Kidney (tissue), 14 donors: ENCODE measurements around the gene TTI1. TPM values are rescaled to one million over a fixed set of nuclear protein-coding genes. Genes with fewer than 3 reads are reported as not detected.

ENCODE experiments used
- DNase-seq, 5 donors: peaks; one replicate each; pipeline ENCODE4 v3.0.0-alpha.2; 2013 to 2020
- FAIRE-seq: peaks from 2 replicates; lab custom pipeline; 2012; peaks lifted over from hg19 to GRCh38; lab: Jason Lieb, UNC
- H3K27ac ChIP-seq, 2 donors: one replicate each; pipeline ENCODE4 v1.7.0; 2013; ENCODE audit warnings: low read depth in 2 of 2, low read length in 2 of 2, inconsistent platforms in 1 of 2
- H3K27me3 ChIP-seq: one replicate; pipeline ENCODE4 v1.7.1; 2013; ENCODE audit warnings: low read length, inconsistent platforms; ENCODE audit not compliant: control insufficient read depth, insufficient read depth
- H3K36me3 ChIP-seq, 3 donors: one replicate each; pipeline versions ENCODE4 v1.7.0 to v1.7.1; 2013; ENCODE audit warnings: low read length in 3 of 3, control low read depth in 1 of 3, inconsistent platforms in 1 of 3; ENCODE audit not compliant: insufficient read depth in 3 of 3, control insufficient read depth in 2 of 3
- H3K4me1 ChIP-seq, 3 donors: one replicate each; pipeline versions ENCODE4 v1.7.0 to v1.7.1; 2013; ENCODE audit warnings: low read length in 3 of 3, inconsistent platforms in 1 of 3, low read depth in 1 of 3; ENCODE audit not compliant: control insufficient read depth in 2 of 3, insufficient read depth in 2 of 3
- H3K4me3 ChIP-seq, 3 donors: one replicate each; pipeline versions ENCODE4 v1.7.0 to v1.8.1; 2013; ENCODE audit warnings: low read length in 3 of 3, control low read depth in 1 of 3, inconsistent platforms in 1 of 3
- H3K9ac ChIP-seq, 3 donors: one replicate each; pipeline versions ENCODE4 v1.7.0 to v1.7.1; 2013; ENCODE audit warnings: low read length in 3 of 3, control low read depth in 1 of 3, inconsistent platforms in 1 of 3
- H3K9me3 ChIP-seq, 3 donors: one replicate each; pipeline versions ENCODE4 v1.7.0 to v1.7.1; 2013; ENCODE audit warnings: low read length in 3 of 3, control low read depth in 1 of 3, inconsistent platforms in 1 of 3; ENCODE audit not compliant: control insufficient read depth in 2 of 3, insufficient read depth in 1 of 3
- CTCF ChIP-seq: IDR thresholded peaks from 3 replicates; pipeline ENCODE4 v1.5.1; 2012; ENCODE audit warnings: mild to moderate bottlenecking, moderate library complexity, borderline replicate concordance; ENCODE audit not compliant: insufficient read depth; ENCODE audit errors: extremely low read depth
- intact Hi-C: fragments of 100-400 bp; cut with DNase I; formaldehyde crosslinking; loops from one replicate; pipeline ENCODE4 v1.11.1; 2022
- polyA plus RNA-seq: library from polyadenylated mRNA; stranded (reverse); fragments of 350-450 nt; fragmentation: Illumina TruSeq; extraction: RNeasy Lipid Tissue Mini Kit (QIAGEN cat#74804); gene quantifications from one replicate; pipeline ENCODE4 v1.2.3, GENCODE V29; 2014; ENCODE audit warnings: low read depth, low replicate concordance; ENCODE audit not compliant: insufficient read depth
- total RNA-seq: library from RNA; stranded (reverse); fragmentation: NEBNext Ultra II Directional; extraction: Animal tissue kit (Norgen Biotek cat#: 25700); gene quantifications from one replicate; pipeline ENCODE4 v1.2.1, GENCODE V29; 2021
- donor health status: control.
- donor health status: control.
- donor health status: control.
- donor health status: control.
- donor health status: control.
- donor health status: DM: yes; HTN: yes; CAD: no.
- donor health status: Normal renal cell carcinoma (clear cell type).

TTI1 gene
- total and polyA plus RNA-seq, 2 donors from 2014 or later: 8.6 to 19.5 TPM

DNA sequence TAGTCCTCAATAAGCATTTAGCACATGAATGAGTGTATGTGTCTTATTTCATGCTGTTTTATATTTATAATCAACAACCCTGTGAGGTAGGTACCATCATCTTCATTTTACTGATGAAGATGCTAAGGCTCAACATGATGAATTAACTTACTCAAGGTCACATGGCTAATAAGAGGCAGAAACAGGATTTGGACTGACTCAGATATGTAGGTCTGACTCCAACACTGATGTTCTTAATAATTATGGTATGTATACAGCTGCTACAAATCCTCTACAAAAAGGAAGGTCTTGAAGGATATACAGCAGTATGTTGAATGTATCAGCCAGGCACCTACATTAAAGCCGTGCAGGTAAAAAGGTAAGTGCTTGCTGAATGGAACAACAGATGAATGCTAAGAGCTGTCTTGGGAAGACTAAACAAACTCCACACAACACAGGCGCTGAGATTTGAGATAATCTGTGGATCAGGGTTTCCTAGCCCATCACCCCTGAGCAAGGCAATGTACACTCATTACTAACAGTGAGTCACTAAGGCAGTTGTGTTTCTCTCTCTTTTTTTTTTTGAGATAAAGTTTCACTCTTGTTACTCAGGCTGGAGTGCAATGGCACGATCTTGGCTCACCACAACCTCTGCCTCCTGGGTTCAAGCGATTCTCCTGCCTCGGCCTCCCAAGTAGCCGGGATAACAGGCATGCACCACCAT is 31.9 kb downstream of the TTI1 start:
- peaks cover 4 to 58% (median 29%) of the 10 kb centered on the region in 3 donors for H3K36me3 ChIP-seq
- DNase-seq (no peak), FAIRE-seq (no peak)
- H3K9me3 ChIP-seq: no peaks in the 10 kb centered on the region
- no peak overlapping the region for H3K4me3 ChIP-seq
- no peaks in the 10 kb centered on the region for H3K27me3 ChIP-seq
- intact Hi-C loops: no loop called here
- H3K4me1 ChIP-seq: no peaks in the 10 kb centered on the region
- TF ChIP-seq CTCF: no peak
- no peak overlapping the region for H3K9ac ChIP-seq
- no peak overlapping the region for H3K27ac ChIP-seq

- Histone ChIP-seq H3K36me3 (peaks cover 6 to 62% (median 35%) of the 10 kb centered on the region in 3 donors), H3K4me1 (no peaks in the 10 kb centered on the region), H3K4me3 (no peak overlapping the region), H3K27me3 (no peaks in the 10 kb centered on the region), H3K9ac (no peak overlapping the region), H3K27ac (no peak overlapping the region), H3K9me3 (no peaks in the 10 kb centered on the region)
- no peak for TF ChIP-seq CTCF
- FAIRE-seq (no peak), DNase-seq (no peak)
- intact Hi-C loops: no loop called here
Measured at GRCh38 chr20:38000293-38000692, 33.0 kb downstream of the TTI1 start.

DNA sequence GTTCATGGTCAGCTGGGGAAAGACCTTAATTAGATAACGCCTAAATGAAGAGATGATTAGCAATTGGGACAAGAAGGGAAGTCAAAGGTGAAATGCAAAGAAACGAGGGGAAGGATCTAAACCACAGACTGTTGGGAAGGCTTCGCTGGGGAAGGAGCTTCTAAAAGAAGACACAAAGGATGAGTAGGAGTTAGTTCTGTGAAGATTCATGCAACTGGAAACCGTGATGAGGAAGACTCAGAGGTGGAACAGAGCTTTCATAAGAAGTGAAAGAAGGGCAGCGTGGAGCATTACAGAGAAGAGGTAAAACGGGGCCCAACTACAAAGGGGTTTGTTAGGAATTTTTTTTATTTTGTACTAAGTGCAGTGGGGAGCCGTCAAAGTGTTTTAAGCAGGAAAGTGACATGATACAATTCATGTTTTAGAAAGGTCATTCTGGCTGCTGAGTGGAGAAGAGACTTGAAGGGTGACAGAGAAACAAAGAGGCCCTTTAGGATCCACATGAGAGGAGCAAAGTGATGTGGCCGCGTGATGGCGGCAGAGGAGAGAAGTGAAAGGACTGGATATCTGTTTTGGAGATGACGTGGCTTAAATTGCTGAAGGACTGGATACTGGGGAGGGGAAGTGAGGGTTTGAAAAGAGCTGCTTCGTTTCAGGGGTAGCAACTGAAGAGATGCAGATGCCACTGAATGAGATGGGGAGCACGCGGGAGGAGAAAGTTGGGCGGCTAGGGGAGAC is 33.6 kb downstream of the TTI1 start:
- no peak for FAIRE-seq
- no peak for TF ChIP-seq CTCF

More for the DNA sequence above, 33.6 kb downstream of the TTI1 start:
- no peak for DNase-seq
- Histone ChIP-seq H3K27me3 (no peaks in the 10 kb centered on the region), H3K4me1 (no peaks in the 10 kb centered on the region), H3K4me3 (no peak overlapping the region), H3K36me3 (peaks cover 6 to 64% (median 37%) of the 10 kb centered on the region in 3 donors), H3K27ac (no peak overlapping the region), H3K9me3 (no peaks in the 10 kb centered on the region), H3K9ac (no peak overlapping the region)
- intact Hi-C loops: no loop called here
